GM19193 (cell line): ENCODE measurements around the gene PPFIBP1.

Experiments used
- POLR2A ChIP-seq: IDR thresholded peaks from 4 replicates; pipeline ENCODE4 v1.6.1; 2011; ENCODE audit not compliant: insufficient read depth, insufficient read length; ENCODE audit errors: extremely low read depth

PPFIBP1 gene

DNA sequence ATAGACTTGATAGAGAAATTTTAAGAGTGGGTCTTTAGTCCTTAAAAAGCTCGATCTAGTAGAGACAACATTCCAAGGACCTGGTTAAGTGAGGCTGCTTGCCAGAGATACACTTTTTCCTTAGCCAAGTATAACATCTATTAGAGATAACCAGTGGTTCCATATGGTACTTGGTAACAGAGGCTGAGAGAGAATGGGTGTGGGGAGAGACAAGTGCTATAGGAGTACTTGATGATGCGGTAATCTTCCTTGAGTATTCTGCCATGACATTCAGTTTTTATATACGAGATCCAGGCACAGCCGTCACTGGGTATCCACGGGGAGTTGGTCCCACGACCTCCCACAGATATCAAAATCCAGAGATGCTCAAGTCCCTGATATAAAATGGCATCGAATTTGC, 94.8 kb downstream of the PPFIBP1 start:
- no peak for TF ChIP-seq POLR2A

DNA sequence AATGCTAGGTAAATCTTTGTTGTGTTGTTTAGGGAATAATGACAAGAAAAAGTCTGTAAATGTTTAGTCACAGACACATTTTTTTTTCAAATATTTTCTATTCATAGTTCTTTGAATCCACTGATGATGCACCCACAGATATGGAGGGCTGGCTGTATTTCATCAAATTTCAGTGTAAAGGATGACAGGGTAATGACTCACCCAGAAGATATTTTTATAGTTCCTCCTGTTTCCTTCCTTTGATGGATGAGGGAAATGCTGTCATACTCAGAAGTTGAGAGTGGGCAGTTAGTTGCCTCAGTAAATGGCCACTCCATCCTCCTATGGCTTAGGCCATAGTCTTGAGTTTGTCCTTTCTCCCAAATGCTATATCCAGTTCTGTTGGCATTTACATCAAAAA, 95.3 kb downstream of the PPFIBP1 start:
- no peak for TF ChIP-seq POLR2A

DNA sequence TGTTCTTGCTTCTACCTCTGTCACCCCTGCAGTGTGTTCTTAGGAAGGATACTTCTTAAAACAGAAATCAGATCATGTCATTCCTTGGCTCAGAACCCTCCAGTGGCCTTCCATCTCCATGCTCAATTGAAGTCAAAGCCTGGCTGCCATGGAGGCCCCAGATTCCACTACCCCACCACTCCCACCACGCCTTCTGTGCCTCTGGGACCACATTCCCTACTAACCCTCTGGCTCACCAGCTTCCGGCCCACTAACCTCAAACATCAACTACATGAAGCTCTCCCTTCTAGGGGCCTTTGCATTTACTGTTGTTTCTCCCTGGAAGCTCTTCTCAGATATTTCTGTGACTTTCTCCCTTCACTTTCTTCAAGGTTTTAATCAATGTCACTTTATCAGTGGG, 96.1 kb downstream of the PPFIBP1 start:
- no peak for TF ChIP-seq POLR2A

DNA sequence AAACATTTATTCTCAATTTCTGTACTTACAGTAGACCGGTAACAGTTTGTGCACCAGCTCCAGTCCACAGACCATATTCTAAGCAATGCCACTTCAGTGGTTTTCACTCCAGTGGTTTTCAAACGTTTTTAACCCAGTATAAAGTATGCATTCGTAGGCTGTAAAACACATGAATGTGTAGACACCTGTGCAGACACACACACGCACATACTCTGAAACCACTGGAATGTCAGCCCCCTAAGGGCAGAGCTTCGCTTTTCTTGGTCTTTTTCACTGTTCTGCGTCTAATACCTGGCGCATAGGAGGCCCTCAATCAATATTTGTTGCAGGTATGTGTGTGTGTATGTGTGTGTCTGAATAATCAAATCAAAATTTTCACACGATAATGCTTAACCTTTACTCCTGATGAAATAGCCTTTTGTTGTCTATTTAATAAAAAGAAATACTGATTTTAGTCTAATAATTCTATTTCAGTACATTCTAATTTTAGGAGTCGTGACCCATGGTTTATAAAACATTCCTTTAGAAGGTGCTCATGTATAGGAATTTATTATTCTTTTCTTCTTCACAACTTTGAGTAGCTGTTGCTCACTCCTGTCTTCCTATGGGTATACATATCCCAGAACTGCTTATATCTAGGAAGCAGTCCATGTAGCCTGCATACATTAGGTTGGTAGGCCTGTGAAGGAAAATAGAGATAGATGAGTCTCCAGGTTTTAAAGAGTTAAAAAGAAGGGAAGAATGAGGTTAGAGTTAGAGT, 98.6 kb downstream of the PPFIBP1 start:
- no peak for TF ChIP-seq POLR2A

DNA sequence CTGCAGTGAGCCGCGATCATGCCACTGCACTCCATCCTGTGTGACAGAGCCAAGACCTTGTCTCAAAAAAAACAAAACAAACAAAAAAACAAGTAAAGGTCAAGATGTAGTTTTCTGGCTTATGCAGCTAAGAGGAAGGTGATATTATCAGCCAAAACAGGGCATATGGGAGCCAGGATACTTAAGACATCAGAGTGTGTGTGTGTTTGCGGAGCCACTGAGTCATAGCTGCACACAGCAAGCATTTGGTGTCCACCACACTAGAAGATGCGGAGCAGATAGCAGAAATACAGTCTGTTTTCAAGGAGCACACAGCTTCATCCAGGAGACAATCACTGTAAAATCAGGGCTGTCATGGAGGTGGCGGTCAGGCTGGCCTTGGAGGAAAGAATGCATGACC, 99.6 kb downstream of the PPFIBP1 start:
- TF ChIP-seq POLR2A: no peak

DNA sequence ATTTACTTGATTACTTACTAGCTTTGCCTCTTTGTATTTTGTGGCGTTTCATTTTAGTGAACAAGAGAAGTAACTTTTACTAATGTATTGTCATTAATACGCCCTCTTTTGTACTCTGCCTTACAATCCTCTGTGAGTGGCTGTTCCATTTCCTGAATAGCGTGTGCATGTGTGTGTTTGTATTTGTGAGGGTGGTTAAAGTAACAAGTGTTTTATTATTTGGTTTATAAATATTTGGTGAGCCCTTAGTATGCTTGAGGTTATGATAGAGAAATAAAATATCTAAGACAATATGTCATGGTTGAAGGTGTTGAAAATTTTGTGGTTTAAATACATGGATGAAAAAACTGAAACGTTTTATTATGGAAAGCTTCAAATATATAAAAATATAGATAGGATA, 100.6 kb downstream of the PPFIBP1 start:
- TF ChIP-seq POLR2A: no peak

DNA sequence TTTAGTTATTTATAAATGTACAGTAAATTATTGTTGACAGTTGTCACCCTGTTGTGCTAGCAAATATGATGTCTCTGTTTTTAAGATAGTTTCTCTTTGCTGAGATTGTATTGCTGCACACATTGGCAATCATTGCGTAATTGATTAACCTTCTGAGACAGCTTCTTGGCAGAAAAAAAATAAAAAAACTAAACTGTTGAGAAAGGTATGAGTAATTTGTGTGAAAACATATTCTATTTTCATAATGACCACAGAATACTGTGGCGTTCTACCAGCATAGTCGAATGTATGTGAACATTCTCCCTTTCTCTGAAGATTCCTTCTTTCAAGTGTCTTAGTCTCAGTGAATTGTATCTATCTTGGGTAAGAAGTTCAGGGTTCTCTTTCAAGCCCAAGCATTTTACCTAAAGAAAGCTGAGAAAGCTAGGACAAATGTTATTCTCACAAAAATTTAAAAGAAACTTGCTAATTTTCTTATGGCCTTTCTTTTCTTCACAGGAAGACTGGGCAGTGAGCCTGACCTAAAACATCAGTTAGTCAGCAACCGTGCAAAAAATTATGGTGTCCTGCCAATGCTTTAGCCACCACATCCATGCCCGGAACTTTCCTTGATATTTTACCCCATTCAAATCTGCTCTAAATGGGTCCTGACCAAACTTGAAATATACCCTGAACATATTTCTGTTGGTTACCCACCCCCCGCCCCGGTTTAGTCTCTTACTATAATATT, 103.3 kb downstream of the PPFIBP1 start:
- no peak for TF ChIP-seq POLR2A

DNA sequence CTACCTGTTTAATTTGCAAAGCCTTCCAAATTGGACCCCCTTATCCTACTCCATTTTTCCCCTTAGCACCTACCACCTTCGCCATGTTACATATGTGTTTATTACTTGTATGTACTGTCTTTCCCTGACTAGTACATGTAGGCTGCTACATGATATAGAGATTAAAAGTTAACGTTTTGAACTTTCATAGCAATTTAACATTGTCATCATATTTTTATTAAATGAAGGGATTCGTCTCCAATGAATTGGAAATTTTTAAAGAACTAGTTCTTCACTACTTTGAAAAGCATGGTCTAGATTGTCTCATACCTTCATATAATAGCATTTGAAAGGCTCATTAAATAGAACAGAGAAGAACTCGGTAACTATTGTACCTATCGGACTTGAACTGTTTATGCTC, 107.4 kb downstream of the PPFIBP1 start:
- TF ChIP-seq POLR2A: no peak

DNA sequence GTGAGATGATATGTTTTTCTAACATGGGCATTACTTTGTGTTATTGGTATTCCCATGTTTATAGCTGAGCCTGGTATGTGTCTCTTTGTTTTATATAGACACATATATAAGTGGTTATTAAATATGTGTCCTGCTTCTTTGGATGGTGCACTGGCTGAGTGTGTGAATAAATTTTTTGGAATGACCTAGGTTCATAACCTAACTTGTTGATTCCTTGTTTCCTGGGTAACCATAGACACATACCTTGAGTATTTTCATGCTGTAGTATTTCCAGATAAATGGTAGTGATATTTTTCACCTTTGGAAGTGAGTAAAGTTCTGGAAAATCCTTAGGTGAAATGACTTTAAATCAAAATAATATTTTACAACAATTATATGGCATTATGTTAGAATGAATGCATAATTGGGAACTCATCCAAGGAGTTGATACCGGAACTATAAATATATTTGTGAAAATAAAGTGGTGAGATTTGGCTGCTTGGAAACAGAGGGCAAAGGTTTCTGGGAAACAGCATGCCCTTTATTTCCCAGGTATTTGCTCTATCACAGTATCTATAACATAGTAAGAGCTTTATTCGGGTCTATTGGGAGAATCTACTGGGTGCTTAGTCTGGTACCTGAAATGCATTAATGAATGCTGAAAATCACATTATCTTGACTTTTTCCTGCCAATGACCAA, 107.9 kb downstream of the PPFIBP1 start:
- TF ChIP-seq POLR2A: no peak

DNA sequence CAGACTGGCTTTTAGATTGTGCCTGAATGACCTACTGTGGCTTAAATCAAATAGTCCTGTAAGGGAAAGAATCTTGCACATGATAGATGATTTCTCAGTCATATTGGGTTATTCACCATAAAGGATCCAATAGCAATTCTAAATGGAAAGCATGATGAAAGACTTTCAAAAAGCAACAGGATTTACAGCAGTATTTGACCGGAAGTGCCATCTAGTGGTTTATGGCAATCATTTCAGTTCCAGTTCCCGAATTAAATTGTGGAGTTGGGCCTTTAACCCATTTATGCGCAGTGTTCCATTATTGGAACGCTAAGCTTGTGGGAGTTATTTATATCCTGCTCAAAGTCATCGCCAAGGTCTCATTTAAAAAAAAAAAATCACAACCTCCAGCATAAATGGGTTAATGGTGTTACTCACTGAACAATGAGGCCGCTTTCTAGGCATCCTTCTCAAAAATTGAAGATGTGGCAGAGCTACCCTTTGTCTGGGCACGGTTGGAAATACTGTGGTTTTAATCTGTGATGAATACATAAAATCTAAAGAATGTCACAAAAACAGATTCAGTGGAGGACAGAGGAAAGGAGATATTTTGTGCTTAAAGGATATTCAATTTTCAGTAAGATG, 111.5 kb downstream of the PPFIBP1 start:
- TF ChIP-seq POLR2A: no peak

DNA sequence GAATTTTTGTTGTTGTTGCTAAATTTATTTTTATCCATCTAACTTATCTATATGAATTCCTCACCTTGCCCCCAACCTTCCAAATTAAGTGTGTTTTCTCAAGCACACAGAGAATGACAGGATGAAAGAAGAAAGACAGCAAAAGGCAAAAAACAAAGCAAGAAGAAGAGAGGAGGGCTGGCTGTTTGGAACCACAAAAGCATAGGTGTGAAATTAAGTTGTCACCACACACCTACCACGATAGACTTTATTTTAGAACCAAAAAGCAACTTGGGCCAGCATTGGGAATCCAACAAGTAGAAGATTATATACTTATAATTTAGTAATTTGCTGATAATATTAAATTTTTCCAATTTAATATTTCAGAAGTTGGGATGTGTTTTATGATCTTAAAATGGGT, 113.5 kb downstream of the PPFIBP1 start:
- TF ChIP-seq POLR2A: no peak

DNA sequence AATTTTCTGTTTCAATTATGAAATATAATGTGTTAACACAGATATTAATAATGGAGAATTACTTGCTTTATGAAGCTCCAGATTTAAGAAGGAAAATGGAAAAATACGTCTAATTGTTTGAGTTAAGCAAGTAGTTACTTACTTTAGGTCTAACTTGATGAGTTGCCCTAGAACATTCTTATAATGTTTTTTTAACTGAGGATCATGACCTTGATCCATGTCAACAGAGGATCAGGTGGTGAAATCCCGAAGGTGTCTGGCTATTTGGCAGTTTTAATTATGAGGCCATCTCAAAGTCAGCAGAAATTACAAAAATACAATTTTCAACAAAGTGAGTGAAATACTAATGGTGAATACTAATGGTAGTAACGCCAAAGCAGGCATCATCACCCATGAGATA, 115.3 kb downstream of the PPFIBP1 start:
- TF ChIP-seq POLR2A: no peak

DNA sequence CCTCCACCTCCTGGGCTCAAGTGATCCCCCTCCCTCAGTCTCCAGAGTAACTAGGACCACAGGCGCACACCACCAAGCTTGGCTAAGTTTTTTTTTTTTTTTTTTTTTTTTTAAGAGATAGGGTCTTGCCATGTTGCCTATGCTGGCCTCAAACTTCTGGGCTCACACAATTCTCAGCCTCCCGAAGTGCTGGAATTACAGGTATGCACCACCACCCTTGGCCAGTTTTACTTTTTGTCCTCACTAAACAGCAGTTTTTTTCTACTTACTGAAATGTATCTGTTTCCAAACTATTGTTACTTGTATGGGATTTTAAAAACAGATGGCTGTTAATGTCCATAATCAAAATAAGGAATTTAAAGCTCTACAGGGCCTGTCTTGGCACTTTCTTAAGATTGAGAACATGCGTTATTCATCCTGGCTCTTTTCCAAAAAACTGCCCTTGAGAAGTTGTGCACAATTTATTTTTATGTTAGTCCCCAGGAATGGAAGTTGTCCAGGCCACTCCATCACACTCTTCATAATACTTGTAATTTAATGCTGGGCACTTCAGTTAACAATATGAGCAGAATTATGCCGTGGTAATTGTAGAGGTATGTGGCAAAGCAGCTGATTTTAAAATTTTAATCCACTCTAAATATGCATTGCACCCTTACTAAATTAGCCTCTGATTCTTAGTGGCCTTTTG, 120.3 kb downstream of the PPFIBP1 start:
- no peak for TF ChIP-seq POLR2A

DNA sequence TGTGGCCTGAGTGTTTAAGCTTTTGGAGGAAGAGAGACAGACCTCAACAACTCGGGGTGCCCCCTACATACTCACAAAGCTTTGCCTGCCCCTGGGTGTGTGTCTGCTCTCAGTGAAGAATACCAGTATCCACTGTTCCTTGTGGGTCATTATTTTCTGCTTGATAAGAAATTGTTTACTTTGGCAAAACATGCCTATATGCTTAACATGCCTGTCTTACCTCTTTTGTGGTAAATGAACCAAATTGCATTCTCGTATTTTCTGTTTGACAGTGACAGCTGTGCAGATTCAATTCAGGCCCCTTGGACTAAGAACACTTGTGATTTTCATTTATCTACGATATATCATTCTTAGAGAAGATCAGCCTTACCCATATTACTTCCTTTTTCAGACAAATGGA, 121.7 kb downstream of the PPFIBP1 start:
- TF ChIP-seq POLR2A: no peak

DNA sequence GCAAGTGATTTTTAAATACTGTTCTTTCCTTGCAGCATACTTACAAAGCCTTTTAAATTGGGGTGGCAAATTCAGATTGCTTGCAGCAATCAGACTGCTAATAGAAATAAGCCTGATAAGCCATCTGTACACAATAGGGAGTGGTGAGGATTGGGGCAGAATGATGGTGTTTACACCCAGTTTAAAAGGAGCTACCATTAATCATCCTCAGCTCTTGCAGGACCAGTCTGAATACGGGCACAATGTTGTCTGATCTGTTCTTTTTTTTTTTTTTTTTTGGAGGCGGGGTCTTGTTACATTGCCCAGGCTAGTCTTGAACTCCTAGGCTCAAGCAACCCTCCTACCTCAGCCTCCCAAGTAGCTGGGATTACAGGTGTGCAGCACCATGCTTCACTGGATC, 122.1 kb downstream of the PPFIBP1 start:
- no peak for TF ChIP-seq POLR2A
